Measurements from ENCODE around the gene MTX1.

DNA sequence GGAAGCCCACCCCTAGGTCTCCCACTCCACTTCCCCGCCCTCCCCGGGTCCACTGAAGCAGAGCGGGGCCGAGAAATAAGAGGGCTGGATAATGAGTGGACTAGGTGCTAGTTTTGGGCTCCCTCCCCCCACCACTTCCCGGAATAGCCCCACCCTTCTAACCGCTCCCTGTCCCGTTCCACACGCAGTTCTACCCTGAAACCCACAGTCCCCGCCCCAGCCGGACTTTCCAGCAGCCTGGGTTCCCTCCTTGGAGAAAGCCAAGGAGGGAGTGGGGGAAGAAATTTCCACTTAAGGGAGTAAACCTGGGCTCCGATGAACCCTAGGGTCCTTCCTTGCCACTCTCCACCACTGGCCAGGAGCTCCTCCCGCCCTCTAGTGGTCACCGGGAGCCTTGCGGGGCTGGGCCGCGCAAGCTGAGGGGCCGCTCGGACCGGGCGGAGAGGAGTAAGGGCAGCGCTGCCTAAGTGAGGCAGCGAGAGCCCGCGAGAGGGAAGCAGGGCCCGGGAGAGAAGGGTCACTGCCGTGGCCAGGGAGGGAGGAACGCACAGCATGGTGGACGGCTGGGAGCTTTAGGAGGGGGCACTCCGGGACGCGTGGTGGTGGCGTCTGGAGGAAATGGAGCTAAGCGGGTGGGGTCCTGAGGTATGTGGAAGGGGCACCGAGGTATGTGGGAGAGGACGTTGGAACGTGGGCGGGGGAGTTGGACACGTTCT lies 15.1 kb upstream of the MTX1 start:
- TF ChIP-seq, protein P1, sequence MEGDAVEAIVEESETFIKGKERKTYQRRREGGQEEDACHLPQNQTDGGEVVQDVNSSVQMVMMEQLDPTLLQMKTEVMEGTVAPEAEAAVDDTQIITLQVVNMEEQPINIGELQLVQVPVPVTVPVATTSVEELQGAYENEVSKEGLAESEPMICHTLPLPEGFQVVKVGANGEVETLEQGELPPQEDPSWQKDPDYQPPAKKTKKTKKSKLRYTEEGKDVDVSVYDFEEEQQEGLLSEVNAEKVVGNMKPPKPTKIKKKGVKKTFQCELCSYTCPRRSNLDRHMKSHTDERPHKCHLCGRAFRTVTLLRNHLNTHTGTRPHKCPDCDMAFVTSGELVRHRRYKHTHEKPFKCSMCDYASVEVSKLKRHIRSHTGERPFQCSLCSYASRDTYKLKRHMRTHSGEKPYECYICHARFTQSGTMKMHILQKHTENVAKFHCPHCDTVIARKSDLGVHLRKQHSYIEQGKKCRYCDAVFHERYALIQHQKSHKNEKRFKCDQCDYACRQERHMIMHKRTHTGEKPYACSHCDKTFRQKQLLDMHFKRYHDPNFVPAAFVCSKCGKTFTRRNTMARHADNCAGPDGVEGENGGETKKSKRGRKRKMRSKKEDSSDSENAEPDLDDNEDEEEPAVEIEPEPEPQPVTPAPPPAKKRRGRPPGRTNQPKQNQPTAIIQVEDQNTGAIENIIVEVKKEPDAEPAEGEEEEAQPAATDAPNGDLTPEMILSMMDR (IDR thresholded peaks at IDR 0.05), result peak; percentile 93 to 97 (median 95)
- peak in 1 of 2 donors; percentile 52 for TF ChIP-seq POLR2A (IDR thresholded peaks at IDR 0.05)

Data from adrenal gland (tissue), 5 donors.